GM12872 (cell line): Measurements from ENCODE around the gene SPEN.

Source experiments
- CTCF ChIP-seq: IDR thresholded peaks from 3 replicates; pipeline ENCODE4 v1.5.1; 2011; ENCODE audit warnings: low read depth, mild to moderate bottlenecking, low read length, moderate library complexity; ENCODE audit not compliant: insufficient read depth

The SPEN gene

GRCh38 chr1:15835741-15836510 is 11.6 kb upstream of the SPEN start:
- TF ChIP-seq CTCF = no peak

- TF ChIP-seq CTCF = no peak
These were observed 10.5 kb upstream of the SPEN start for GRCh38 chr1:15836772-15837669.

GRCh38 chr1:15837931-15838330 is 9.6 kb upstream of the SPEN start:
- TF ChIP-seq CTCF = no peak

- TF ChIP-seq CTCF = no peak
These were observed 8.8 kb upstream of the SPEN start for GRCh38 chr1:15838721-15839120.

- TF ChIP-seq CTCF = no peak
These were observed 3.5 kb upstream of the SPEN start for GRCh38 chr1:15843826-15844572.

GRCh38 chr1:15847893-15848142 is 311 bp downstream of the SPEN start:
- no peak for TF ChIP-seq CTCF
